Measurements from ENCODE around the gene IGHMBP2. TPM values are rescaled to one million over a fixed set of nuclear protein-coding genes. Genes with fewer than 3 reads are reported as not detected.

IGHMBP2 gene
- total RNA-seq, 2 experiments from 2014 or later: 24.1 to 24.9 TPM

GRCh38 chr11:68942751-68943271, 39.1 kb downstream of the IGHMBP2 start:
- Mint-ChIP-seq H3K36me3 (ENCODE audit: low read depth) (no peaks in the 10 kb centered on the region), H3K27me3 (no peaks in the 10 kb centered on the region), H3K27ac (no peak overlapping the region), H3K9me3 (no peaks in the 10 kb centered on the region), H3K4me3 (no peak overlapping the region), H3K4me1 (peaks cover under 1% of the 10 kb centered on the region)
- CTCF ChIA-PET: no interaction called here
- POLR2A ChIA-PET: interaction anchor here (0.9 kb wide), 1 partner anchor 9 kb away, joined by 3 read pairs; no protein-coding TSS in a partner anchor
- no peak for DNase-seq

GRCh38 chr11:68946416-68947090, 42.9 kb downstream of the IGHMBP2 start:
- Mint-ChIP-seq H3K9me3 (no peaks in the 10 kb centered on the region), H3K4me3 (no peak overlapping the region), H3K4me1 (peaks cover 7% of the 10 kb centered on the region), H3K27me3 (no peaks in the 10 kb centered on the region), H3K36me3 (ENCODE audit: low read depth) (no peaks in the 10 kb centered on the region), H3K27ac (no peak overlapping the region)
- POLR2A ChIA-PET: no interaction called here
- DNase-seq: no peak
- CTCF ChIA-PET: no interaction called here

- ChIA-PET CTCF (no interaction called here), POLR2A (interaction anchor here (0.7 kb wide), 1 partner anchor 22 kb away, joined by 3 read pairs; no protein-coding TSS in a partner anchor)
- Mint-ChIP-seq H3K27me3 (no peaks in the 10 kb centered on the region), H3K9me3 (no peaks in the 10 kb centered on the region), H3K4me3 (no peak overlapping the region), H3K36me3 (ENCODE audit: low read depth) (no peaks in the 10 kb centered on the region), H3K4me1 (peaks cover 7% of the 10 kb centered on the region), H3K27ac (no peak overlapping the region)
- no peak for DNase-seq
Observed at GRCh38 chr11:68947151-68947550, 43.5 kb downstream of the IGHMBP2 start.

GRCh38 chr11:68948496-68948895, 44.8 kb downstream of the IGHMBP2 start:
- DNase-seq: no peak
- H3K27ac Mint-ChIP-seq: no peak overlapping the region

GRCh38 chr11:68948935-68949334, 45.2 kb downstream of the IGHMBP2 start:
- H3K27ac Mint-ChIP-seq: no peak overlapping the region
- no peaks in the 10 kb centered on the region for H3K27me3 Mint-ChIP-seq
- H3K4me1 Mint-ChIP-seq: peaks cover 7% of the 10 kb centered on the region
- POLR2A ChIA-PET: interaction anchor here (2.0 kb wide), 1 partner anchor 18 kb away, joined by 5 read pairs; no protein-coding TSS in a partner anchor
- CTCF ChIA-PET: no interaction called here
- no peaks in the 10 kb centered on the region for H3K36me3 Mint-ChIP-seq (ENCODE audit: low read depth)
- H3K4me3 Mint-ChIP-seq: no peak overlapping the region
- no peaks in the 10 kb centered on the region for H3K9me3 Mint-ChIP-seq
- DNase-seq: no peak

More at GRCh38 chr11:68948496-68948895, 44.8 kb downstream of the IGHMBP2 start:
- Mint-ChIP-seq H3K9me3 (no peaks in the 10 kb centered on the region), H3K27me3 (no peaks in the 10 kb centered on the region), H3K4me3 (no peak overlapping the region), H3K36me3 (ENCODE audit: low read depth) (no peaks in the 10 kb centered on the region), H3K4me1 (peaks cover 7% of the 10 kb centered on the region)
- ChIA-PET CTCF (no interaction called here), POLR2A (interaction anchor here (2.0 kb wide), 1 partner anchor 18 kb away, joined by 5 read pairs; no protein-coding TSS in a partner anchor)

- POLR2A ChIA-PET: interaction anchor here (2.0 kb wide), 1 partner anchor 16 kb away, joined by 5 read pairs; no protein-coding TSS in a partner anchor
- peaks cover 8% of the 10 kb centered on the region for H3K4me1 Mint-ChIP-seq
- no peaks in the 10 kb centered on the region for H3K36me3 Mint-ChIP-seq (ENCODE audit: low read depth)
- CTCF ChIA-PET: interaction anchor here (0.9 kb wide), 1 partner anchor 13 kb away, joined by 4 read pairs; no protein-coding TSS in a partner anchor
- H3K27me3 Mint-ChIP-seq: no peaks in the 10 kb centered on the region
- no peak for DNase-seq
- no peak overlapping the region for H3K27ac Mint-ChIP-seq
- H3K9me3 Mint-ChIP-seq: no peaks in the 10 kb centered on the region
- no peak overlapping the region for H3K4me3 Mint-ChIP-seq
Observed at GRCh38 chr11:68950270-68950669, 46.6 kb downstream of the IGHMBP2 start.

GRCh38 chr11:68950762-68951161, 47.1 kb downstream of the IGHMBP2 start:
- no peak for DNase-seq
- POLR2A ChIA-PET: no interaction called here
- Mint-ChIP-seq H3K4me3 (no peak overlapping the region), H3K36me3 (ENCODE audit: low read depth) (no peaks in the 10 kb centered on the region), H3K27me3 (no peaks in the 10 kb centered on the region), H3K27ac (no peak overlapping the region), H3K4me1 (peaks cover 9% of the 10 kb centered on the region), H3K9me3 (no peaks in the 10 kb centered on the region)
- CTCF ChIA-PET: no interaction called here

GRCh38 chr11:68954836-68955606, 51.3 kb downstream of the IGHMBP2 start:
- H3K27me3 Mint-ChIP-seq: no peaks in the 10 kb centered on the region
- no peaks in the 10 kb centered on the region for H3K9me3 Mint-ChIP-seq
- H3K36me3 Mint-ChIP-seq (ENCODE audit: low read depth): no peaks in the 10 kb centered on the region
- H3K27ac Mint-ChIP-seq: no peak overlapping the region
- no peak for DNase-seq
- H3K4me1 Mint-ChIP-seq: peaks cover 1% of the 10 kb centered on the region
- POLR2A ChIA-PET: no interaction called here
- H3K4me3 Mint-ChIP-seq: no peak overlapping the region
- CTCF ChIA-PET: no interaction called here

- no peak for DNase-seq
- POLR2A ChIA-PET: no interaction called here
- CTCF ChIA-PET: interaction anchor here (0.9 kb wide), 1 partner anchor 27 kb away, joined by 4 read pairs; no protein-coding TSS in a partner anchor
- H3K27me3 Mint-ChIP-seq: no peaks in the 10 kb centered on the region
- no peaks in the 10 kb centered on the region for H3K9me3 Mint-ChIP-seq
- no peak overlapping the region for H3K4me3 Mint-ChIP-seq
- peaks cover 1% of the 10 kb centered on the region for H3K4me1 Mint-ChIP-seq
- H3K36me3 Mint-ChIP-seq (ENCODE audit: low read depth): no peaks in the 10 kb centered on the region
- no peak overlapping the region for H3K27ac Mint-ChIP-seq
Observed at GRCh38 chr11:68955607-68955958, 51.9 kb downstream of the IGHMBP2 start.

GRCh38 chr11:68956142-68956541, 52.5 kb downstream of the IGHMBP2 start:
- no peak overlapping the region for H3K4me3 Mint-ChIP-seq
- H3K36me3 Mint-ChIP-seq (ENCODE audit: low read depth): no peaks in the 10 kb centered on the region
- ChIA-PET POLR2A (no interaction called here), CTCF (interaction anchor here (0.9 kb wide), 1 partner anchor 27 kb away, joined by 4 read pairs; no protein-coding TSS in a partner anchor)
- H3K27ac Mint-ChIP-seq: no peak overlapping the region
- H3K27me3 Mint-ChIP-seq: no peaks in the 10 kb centered on the region
- H3K4me1 Mint-ChIP-seq: peaks cover 1% of the 10 kb centered on the region
- DNase-seq: no peak
- H3K9me3 Mint-ChIP-seq: no peaks in the 10 kb centered on the region

GRCh38 chr11:68956547-68957254, 53.0 kb downstream of the IGHMBP2 start:
- Mint-ChIP-seq H3K36me3 (ENCODE audit: low read depth) (no peaks in the 10 kb centered on the region), H3K27ac (no peak overlapping the region), H3K9me3 (no peaks in the 10 kb centered on the region), H3K27me3 (no peaks in the 10 kb centered on the region), H3K4me3 (no peak overlapping the region), H3K4me1 (peaks cover 1% of the 10 kb centered on the region)
- CTCF ChIA-PET: interaction anchor here (0.9 to 1.2 kb wide), 2 partner anchors 10 to 26 kb away, joined by 4 read pairs; no protein-coding TSS in a partner anchor
- POLR2A ChIA-PET: no interaction called here
- no peak for DNase-seq

- no peak overlapping the region for H3K27ac Mint-ChIP-seq
- peaks cover 4% of the 10 kb centered on the region for H3K36me3 Mint-ChIP-seq (ENCODE audit: low read depth)
- CTCF ChIA-PET: no interaction called here
- no peaks in the 10 kb centered on the region for H3K9me3 Mint-ChIP-seq
- H3K27me3 Mint-ChIP-seq: no peaks in the 10 kb centered on the region
- H3K4me3 Mint-ChIP-seq: no peak overlapping the region
- POLR2A ChIA-PET: no interaction called here
- no peak for DNase-seq
- H3K4me1 Mint-ChIP-seq: peaks cover 9% of the 10 kb centered on the region
Observed at GRCh38 chr11:68958211-68958610, 54.5 kb downstream of the IGHMBP2 start.

Measured in activated CD4-positive, alpha-beta memory T cell treated with anti-CD3 and anti-CD28 coated beads, Interleukin-2, amount 10 ng/mL, durations not matched to agents 7 days and 5 days (primary cell).